Hindlimb muscle (tissue), 1 donor: ENCODE results near the gene NDUFA11. TPM values are rescaled to one million over a fixed set of nuclear protein-coding genes. Genes with fewer than 3 reads are reported as not detected.

ENCODE experiments used
- DNase-seq: peaks from one replicate; pipeline ENCODE4 v3.0.0-alpha.2; 2013
- polyA plus RNA-seq: library from polyadenylated mRNA; unstranded; fragments of 120-200 nt; gene quantifications from one replicate; pipeline ENCODE4 v1.2.1, GENCODE V29; 2013; ENCODE audit not compliant: insufficient read length

Gene NDUFA11
- polyA plus RNA-seq, 1 donor: 215 TPM

GRCh38 chr19:5905114-5905778, 1.7 kb upstream of the NDUFA11 start:
- no peak for DNase-seq

GRCh38 chr19:5904352-5905113, 943 bp upstream of the NDUFA11 start, which contains the start of gene VMAC:
Gene VMAC, plus strand, starts transcription at chr19:5904872. Its CDS starts 19 bp downstream, at chr19:5904891.
- DNase-seq: peak; percentile 99

- DNase-seq: no peak
Measured at GRCh38 chr19:5903056-5903623, 450 bp downstream of the NDUFA11 start.

GRCh38 chr19:5900976-5901375, 2.6 kb downstream of the NDUFA11 start:
- DNase-seq: no peak

GRCh38 chr19:5899728-5900526, 3.7 kb downstream of the NDUFA11 start:
- no peak for DNase-seq

GRCh38 chr19:5897189-5897969, 6.2 kb downstream of the NDUFA11 start:
- DNase-seq: no peak

GRCh38 chr19:5896365-5897076, 7.1 kb downstream of the NDUFA11 start:
- DNase-seq: no peak

- no peak for DNase-seq
Measured at GRCh38 chr19:5895890-5896289, 7.7 kb downstream of the NDUFA11 start.

- DNase-seq: no peak
Measured at GRCh38 chr19:5895409-5895808, 8.2 kb downstream of the NDUFA11 start.

GRCh38 chr19:5894704-5895349, 8.8 kb downstream of the NDUFA11 start:
- DNase-seq: no peak

GRCh38 chr19:5893907-5894703, 9.5 kb downstream of the NDUFA11 start:
- DNase-seq: no peak

GRCh38 chr19:5893296-5893903, 10.2 kb downstream of the NDUFA11 start:
- no peak for DNase-seq

GRCh38 chr19:5892772-5893275, 10.8 kb downstream of the NDUFA11 start:
- DNase-seq: no peak

GRCh38 chr19:5891938-5892771, 11.4 kb downstream of the NDUFA11 start:
- DNase-seq: no peak

- no peak for DNase-seq
Measured at GRCh38 chr19:5891572-5891937, 12.0 kb downstream of the NDUFA11 start.

- DNase-seq: no peak
Measured at GRCh38 chr19:5890099-5890498, 13.5 kb downstream of the NDUFA11 start.

GRCh38 chr19:5889288-5889971, 14.2 kb downstream of the NDUFA11 start:
- DNase-seq: no peak
